Medulla oblongata (tissue), 1 donor: Measurements from ENCODE around the gene GDF2.

Experiments used
- DNase-seq: peaks from one replicate; pipeline ENCODE4 v3.0.0-alpha.2; 2015; ENCODE audit errors: extremely low spot score

The GDF2 gene

DNA sequence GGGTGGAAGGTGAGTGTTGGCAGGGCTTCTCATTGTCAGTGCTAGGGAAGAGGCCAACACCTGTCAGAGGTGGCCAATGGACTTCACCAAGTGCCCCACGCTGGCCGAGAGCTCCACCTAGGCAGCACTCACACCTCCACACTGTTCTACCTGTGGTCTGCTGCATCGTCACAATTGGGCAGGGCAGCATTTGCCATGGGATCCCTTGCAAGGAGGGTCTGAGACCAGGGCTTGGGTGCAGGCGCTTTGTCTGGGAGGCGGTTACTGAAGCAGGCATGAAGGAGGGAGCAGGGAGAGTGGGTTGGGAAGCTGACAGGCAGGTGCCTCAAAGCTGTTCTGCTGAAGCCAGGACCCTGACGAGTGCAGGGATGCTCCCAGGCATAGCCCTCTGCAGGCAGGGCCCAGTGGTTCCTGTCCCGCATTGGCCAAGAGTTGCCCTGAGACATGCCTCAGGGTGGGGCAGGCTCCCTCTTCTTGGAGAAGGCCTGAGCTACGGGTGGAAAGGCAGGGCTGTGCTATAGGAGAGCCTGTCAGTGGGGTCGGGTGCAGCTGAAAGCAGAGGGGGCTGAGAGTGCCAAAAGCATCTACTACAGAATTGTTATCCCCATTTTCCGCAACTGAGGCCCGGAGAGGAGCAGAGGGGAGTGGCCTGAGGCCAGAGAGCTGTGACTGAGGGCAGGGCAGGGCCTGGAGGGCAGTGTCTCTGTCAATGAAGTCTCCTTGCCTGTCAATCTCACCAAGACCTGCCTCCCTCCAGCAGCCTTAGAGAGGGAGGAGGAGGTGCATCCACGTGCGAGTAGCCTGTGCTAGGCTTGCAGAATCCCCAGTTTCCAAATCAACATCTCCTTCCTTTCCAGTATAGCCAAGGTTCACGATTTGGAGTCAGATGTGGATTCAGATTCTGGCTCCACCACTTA is 29.9 kb downstream of the GDF2 start:
- DNase-seq = no peak

DNA sequence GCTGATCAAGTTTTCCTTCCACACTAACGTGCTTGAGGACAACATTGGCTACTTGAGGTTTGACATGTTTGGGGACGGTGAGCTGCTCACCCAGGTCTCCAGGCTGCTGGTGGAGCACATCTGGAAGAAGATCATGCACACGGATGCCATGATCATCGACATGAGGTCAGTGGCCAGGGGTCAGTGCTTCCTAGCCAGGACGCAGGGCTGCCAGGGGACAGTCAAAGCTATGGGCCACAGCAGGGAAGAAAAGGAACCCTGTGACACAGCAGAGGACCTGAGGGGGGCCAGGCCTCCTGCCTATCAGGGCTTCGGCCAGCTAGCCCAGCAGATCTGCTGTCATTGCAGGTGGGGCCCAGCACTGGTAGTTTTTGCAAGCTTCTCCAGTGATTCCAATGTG is 31.1 kb downstream of the GDF2 start:
- DNase-seq = no peak

DNA sequence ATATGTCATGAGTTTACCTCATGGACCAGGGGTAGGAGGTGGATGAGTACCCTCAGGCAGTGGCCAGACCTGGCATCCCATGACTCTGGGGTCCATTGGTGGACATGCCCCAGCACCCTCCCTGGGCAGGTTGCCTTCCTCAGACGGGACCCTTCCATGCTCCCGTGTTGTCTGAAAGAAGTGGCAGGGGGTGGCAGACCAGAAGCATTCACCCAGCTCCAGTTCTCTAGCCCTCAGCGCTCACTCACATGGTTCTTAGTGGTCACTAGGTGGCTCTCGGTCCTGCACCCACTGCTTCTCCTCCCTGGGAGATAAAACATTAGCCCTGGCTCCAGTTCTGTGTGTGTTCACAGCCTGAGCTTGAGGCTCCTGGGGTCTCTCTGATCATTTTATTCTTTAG is 31.9 kb downstream of the GDF2 start:
- DNase-seq = no peak

DNA sequence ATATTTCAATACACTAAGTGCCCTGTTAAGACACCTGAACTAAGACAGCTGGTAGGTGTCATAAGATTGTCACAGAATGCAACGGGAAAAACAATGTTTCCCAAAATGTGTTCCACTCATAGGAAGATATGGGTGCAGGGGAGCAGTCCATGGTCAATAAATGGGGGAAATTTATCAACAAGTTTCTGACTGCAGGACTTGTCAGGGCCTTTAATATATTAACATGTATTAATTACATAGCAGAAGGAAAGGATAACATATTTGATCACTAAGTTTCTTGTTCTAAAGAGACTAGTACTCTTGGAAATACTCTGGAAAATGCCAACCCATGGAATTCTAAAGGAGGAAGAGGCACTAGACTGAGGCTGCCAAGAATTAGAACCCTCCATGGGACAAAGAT is 32.6 kb downstream of the GDF2 start:
- DNase-seq = no peak

- no peak for DNase-seq
Measured at GRCh38 chr10:47356708-47357107, 34.5 kb downstream of the GDF2 start.

DNA sequence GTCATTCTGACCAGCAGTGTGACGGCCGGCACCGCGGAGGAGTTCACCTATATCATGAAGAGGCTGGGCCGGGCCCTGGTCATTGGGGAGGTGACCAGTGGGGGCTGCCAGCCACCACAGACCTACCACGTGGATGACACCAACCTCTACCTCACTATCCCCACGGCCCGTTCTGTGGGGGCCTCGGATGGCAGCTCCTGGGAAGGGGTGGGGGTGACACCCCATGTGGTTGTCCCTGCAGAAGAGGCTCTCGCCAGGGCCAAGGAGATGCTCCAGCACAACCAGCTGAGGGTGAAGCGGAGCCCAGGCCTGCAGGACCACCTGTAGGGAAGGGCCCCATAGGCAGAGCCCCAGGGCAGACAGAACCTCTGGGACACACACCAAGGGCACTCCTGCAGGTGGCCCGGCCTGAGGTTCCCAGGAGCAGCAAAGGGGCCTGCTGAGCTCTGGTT is 34.9 kb downstream of the GDF2 start:
- no peak for DNase-seq

DNA sequence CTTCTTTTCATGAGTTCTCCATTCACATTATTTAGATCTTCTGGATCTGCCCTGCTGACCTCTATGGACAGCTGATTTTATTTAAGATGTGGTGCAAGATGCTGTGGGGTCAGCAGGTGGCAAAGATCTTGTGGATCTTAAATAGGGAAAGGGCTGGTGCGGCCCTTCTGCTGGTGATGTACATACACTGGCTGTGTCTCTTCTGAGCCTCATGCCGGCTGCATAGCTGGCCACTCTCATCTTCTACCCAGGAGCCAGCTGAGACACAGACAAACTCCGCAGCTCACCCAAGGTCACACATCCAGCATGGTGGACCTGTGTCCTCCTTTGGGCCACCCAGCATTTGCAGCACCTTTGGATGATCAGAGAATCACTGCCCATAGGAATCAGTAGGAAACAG is 35.7 kb downstream of the GDF2 start:
- DNase-seq = no peak

DNA sequence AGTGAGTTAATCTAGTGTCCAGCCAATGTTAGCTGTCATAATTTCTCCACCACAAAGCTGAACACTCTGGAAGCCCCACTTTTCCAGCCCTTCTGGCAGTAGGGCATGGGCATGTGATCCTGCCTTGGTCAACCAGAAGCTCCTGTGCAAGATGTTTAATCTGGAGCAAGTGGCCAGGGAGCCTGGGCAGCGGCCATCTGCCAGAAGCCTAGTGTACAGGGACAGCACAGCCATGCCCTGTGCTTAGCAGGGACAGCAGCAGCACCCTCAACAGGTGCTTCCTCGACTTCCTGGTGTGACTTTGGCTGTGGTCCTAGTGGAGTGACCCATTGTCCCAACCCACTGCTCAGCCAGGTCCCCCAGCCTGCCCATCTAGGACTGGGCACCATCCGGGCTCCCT is 36.2 kb downstream of the GDF2 start:
- no peak for DNase-seq

DNA sequence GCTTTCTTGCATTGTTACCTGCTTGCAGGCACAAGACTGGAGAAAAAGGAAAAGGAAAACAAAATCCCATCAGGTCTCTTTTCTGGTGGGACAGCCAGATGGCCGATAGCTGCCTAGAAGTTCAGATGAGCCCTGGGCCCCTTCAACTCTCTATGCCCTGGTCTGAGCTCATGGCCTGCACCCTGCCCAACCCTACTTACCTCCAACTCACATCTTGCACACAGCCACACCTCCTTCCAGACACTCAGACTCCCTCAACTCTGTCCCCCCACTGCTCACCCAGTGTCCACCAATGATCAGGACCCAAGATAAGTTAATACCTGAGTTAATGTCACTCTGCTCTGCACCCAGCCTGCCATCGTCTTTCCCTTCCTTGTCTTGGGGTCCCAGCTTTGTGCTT is 36.8 kb downstream of the GDF2 start:
- DNase-seq = no peak

DNA sequence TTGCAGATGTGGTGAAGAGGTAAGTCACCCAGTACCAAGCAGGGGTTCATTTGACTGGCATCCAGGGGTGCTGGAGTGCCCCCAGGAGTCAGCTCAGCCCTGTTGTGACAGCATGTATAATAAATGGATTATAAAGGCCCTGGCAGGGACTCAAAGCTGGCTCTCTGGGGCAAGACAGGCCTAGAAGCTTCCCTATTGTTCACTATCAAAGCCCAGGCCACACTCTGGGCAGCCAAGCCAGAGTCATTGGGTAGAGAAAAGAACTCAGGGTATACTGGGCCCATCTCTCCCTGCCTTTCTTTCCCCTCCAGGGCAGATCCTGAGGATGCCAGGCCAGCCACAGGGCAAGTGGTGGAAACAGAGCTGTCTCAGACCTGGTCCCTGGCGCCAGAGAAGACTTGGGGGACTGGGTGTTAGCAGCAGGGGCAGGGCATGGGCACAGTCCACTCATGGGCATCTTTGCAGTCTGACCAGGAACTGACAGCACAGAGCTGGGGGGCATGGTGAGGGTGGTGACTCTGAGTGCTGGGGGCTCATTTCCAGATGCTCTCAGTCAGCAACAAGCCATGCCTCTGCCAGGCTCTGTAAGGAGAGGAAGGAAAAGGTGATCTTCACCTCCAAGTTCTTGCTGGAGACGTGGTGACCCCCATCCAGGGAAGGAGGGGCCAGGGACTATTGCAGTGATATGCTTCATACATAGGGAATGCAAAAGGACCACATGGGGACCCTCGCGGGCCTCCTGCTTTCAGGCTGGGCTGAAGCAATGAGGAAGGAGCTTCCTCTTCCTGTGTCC is 37.6 kb downstream of the GDF2 start:
- peak; percentile 48 for DNase-seq

- no peak for DNase-seq
Measured at GRCh38 chr10:47360419-47361040, 38.3 kb downstream of the GDF2 start.

GRCh38 chr10:47361293-47361692 is 39.0 kb downstream of the GDF2 start:
- peak; percentile 54 for DNase-seq

DNA sequence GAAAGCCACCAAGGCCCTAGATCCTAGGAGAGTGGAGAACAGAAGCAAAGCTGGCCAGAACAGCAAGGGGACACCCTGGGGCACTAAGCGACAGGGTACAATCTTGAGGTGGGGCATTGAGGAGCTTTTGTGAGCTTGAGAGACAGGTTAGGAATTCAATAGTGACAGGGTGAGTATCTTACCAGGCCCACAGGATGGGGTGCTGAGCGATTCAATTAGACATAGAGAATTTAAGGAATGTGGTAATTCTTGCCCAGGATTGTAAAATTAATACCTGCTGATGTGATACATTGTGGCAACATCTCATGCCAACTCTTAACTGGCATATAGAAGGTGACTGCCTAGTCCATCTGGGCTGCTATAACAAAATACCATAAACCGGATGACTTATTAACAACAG is 39.9 kb downstream of the GDF2 start:
- no peak for DNase-seq

GRCh38 chr10:47363781-47364180 is 41.5 kb downstream of the GDF2 start:
- no peak for DNase-seq

DNA sequence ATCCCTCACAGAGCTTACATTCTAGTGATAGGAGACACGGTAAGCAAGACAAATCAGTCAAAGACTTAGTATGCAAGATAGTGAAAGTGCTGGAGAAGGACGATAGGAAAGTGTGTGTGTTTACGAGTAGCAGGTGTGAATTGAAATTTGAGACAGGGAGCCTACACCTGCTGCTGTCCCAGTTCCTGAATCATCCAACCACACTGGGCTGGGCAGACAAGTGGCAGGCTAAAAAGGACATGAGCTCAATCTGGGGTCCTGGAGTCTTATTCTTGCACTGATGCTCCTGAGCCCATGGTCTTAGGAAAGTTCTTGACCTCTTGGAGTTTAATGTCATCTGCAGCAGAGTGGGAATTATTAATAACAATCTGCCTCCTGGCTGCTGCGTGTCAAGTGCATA is 42.1 kb downstream of the GDF2 start:
- no peak for DNase-seq

- DNase-seq = no peak
Measured at GRCh38 chr10:47364911-47365310, 42.7 kb downstream of the GDF2 start.

GRCh38 chr10:47365431-47366180 is 43.4 kb downstream of the GDF2 start:
- no peak for DNase-seq

GRCh38 chr10:47366181-47366631 is 44.0 kb downstream of the GDF2 start:
- no peak for DNase-seq

DNA sequence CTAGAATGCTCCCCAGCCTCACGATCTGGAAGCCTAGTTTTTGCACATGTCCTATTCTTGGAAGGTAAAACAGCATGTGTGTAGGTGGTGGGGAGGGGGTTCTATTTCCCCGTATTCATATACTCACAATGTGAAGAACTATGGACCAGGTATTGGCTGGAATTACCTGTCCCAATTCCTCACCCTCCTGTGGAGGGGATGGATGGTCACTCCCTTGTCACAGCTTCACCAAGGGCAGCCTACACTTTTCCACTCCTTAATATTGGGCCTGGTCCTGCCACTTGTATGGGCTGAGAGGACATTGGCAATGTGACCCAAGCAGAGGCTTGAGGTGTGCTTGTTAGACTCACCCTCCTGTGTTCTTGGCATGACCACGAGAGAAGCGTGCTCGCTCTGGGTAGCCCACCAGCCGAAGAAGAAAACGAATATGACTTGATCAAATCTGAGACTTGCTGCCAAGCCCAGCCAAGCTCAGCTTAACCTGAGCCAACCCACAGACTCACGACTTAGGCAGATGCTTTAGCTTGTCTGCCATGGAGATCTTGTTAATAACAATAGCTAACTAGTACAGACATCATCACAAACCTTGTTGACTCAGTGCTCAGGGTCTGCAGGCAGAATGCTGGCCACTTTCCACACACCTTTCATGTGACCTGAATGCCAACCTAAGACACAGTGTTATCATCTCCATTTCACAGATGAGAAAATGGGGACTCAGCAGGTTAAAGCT is 44.6 kb downstream of the GDF2 start:
- no peak for DNase-seq

DNA sequence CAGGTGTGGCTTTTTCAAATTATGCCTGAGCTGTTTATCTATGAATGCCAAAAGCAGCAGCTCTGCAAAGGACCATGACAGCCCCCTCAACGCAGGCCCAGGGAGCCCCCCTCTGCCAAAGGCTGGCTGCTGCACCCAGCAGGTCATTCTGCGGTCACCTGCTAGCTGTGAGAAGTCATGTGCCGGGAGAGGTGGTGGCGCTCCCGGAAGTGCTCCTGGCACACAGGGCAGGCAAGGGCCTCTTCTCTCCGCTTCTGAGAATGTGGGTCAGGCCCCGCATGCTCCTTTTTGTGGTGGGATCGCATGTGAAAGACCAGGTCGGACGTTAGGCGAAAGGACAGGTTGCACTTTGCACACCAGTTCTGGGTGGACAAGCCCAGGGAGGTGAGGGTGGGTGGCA is 45.4 kb downstream of the GDF2 start:
- no peak for DNase-seq
